Lung (tissue), 12 donors: ENCODE measurements around the gene NEK7. TPM values are rescaled to one million over a fixed set of nuclear protein-coding genes. Genes with fewer than 3 reads are reported as not detected.

Experiments
- ATAC-seq: fragments of 200-7000 bp; cut with Tn5 transposase; one replicate; pipeline ENCODE4 v1.9.1; 2020; ENCODE audit warnings: moderate number of reproducible peaks; ENCODE audit not compliant: insufficient read depth, low FRiP score
- DNase-seq, 3 donors: peaks; one replicate each; pipeline ENCODE4 v3.0.0-alpha.2; 2013 to 2017
- H3K27ac ChIP-seq, 2 donors: one replicate each; pipeline ENCODE4 v1.5.1; 2013; ENCODE audit warnings: mild to moderate bottlenecking in 2 of 2, moderate library complexity in 2 of 2, control low read depth in 1 of 2, inconsistent platforms in 1 of 2, low read depth in 1 of 2, low read length in 1 of 2
- H3K27me3 ChIP-seq, 3 donors: one replicate each; pipeline ENCODE4 v1.5.1; 2013; ENCODE audit warnings: low read length in 2 of 3; ENCODE audit not compliant: control insufficient read depth in 3 of 3, insufficient read depth in 3 of 3
- H3K36me3 ChIP-seq, 4 donors: one replicate each; pipeline ENCODE4 v1.5.1; 2013; ENCODE audit warnings: low read length in 4 of 4, mild to moderate bottlenecking in 1 of 4, moderate library complexity in 1 of 4; ENCODE audit not compliant: control insufficient read depth in 4 of 4, insufficient read depth in 4 of 4
- H3K4me1 ChIP-seq, 5 donors: one replicate each; pipeline ENCODE4 v1.5.1; 2013; ENCODE audit warnings: low read length in 5 of 5, mild to moderate bottlenecking in 2 of 5, moderate library complexity in 1 of 5; ENCODE audit not compliant: control insufficient read depth in 5 of 5, insufficient read depth in 5 of 5
- H3K4me3 ChIP-seq: one replicate; pipeline ENCODE4 v1.5.1; 2013; ENCODE audit warnings: mild to moderate bottlenecking, control low read depth, moderate library complexity
- H3K9ac ChIP-seq, 2 donors: one replicate each; pipeline ENCODE4 v1.5.1; 2013; ENCODE audit warnings: low read length in 2 of 2, control low read depth in 1 of 2; ENCODE audit not compliant: insufficient read depth in 1 of 2
- H3K9me3 ChIP-seq, 4 donors: one replicate each; pipeline ENCODE4 v1.5.1; 2013; ENCODE audit warnings: low read length in 3 of 4, mild to moderate bottlenecking in 1 of 4, moderate library complexity in 1 of 4; ENCODE audit not compliant: control insufficient read depth in 4 of 4, insufficient read depth in 3 of 4
- CTCF ChIP-seq: IDR thresholded peaks from 2 replicates; pipeline ENCODE4 v1.5.1; 2012; ENCODE audit warnings: mild to moderate bottlenecking; ENCODE audit errors: control extremely low read depth, extremely low read depth
- WGBS, 2 donors: extraction: QIAGEN DNeasy Blood & Tissue Kit; methylation state at CpG; one replicate each; pipeline ENCODE4 v1.1.7; 2013; 5-methylcytosine and 5-hydroxymethylcytosine counted together
- polyA plus RNA-seq, 2 donors: library from polyadenylated mRNA; stranded (reverse); fragments of 200-250 nt; gene quantifications; one replicate each; pipeline ENCODE4 v1.2.1, GENCODE V29; 2013
- total RNA-seq, 2 donors: library from RNA; depleted of rRNA in 1 of 2; stranded (reverse); fragments of >200 nt in 1 of 2; gene quantifications; one replicate each; pipeline ENCODE4 v1.2.1, GENCODE V29; 2014 to 2021
- donor health status: control.
- donor health status: control.
- donor health status: Bipolar disorder and iron deficiency.
- donor health status: healthy.
- donor health status: DM: yes; HTN: yes; CAD: no.

The NEK7 gene
- total and polyA plus RNA-seq, 4 donors = 23.9 to 132 (median 64.2) TPM

GRCh38 chr1:198122693-198123092 is 34.1 kb upstream of the NEK7 start:
- ATAC-seq (no peak), DNase-seq (no peak)
- Histone ChIP-seq H3K27ac (no peak overlapping the region), H3K4me1 (peaks cover 0 to 22% (median 2%) of the 10 kb centered on the region in 5 donors), H3K27me3 (no peaks in the 10 kb centered on the region), H3K9ac (no peak overlapping the region), H3K36me3 (no peaks in the 10 kb centered on the region), H3K4me3 (no peak overlapping the region), H3K9me3 (no peaks in the 10 kb centered on the region)
- WGBS, 2 donors = 96 to 100% methylated on average over 1 of the region's 1 CpG
- no peak for TF ChIP-seq CTCF

GRCh38 chr1:198123133-198123532 is 33.7 kb upstream of the NEK7 start:
- Histone ChIP-seq H3K36me3 (no peaks in the 10 kb centered on the region), H3K4me3 (no peak overlapping the region), H3K4me1 (peaks cover 0 to 20% (median 2%) of the 10 kb centered on the region in 5 donors), H3K9ac (no peak overlapping the region), H3K27ac (no peak overlapping the region), H3K27me3 (no peaks in the 10 kb centered on the region), H3K9me3 (no peaks in the 10 kb centered on the region)
- TF ChIP-seq CTCF = no peak
- 59 to 74% methylated on average over 2 of the region's 2 CpGs for WGBS, 2 donors
- no peak for ATAC-seq
- peak in 2 of 3 donors; percentile 48 to 59 for DNase-seq

GRCh38 chr1:198124673-198125072 is 32.1 kb upstream of the NEK7 start:
- 86 to 94% methylated on average over 1 of the region's 1 CpG for WGBS, 2 donors
- no peak for ATAC-seq
- Histone ChIP-seq H3K27me3 (no peaks in the 10 kb centered on the region), H3K4me3 (no peak overlapping the region), H3K4me1 (peaks cover 0 to 17% (median 2%) of the 10 kb centered on the region in 5 donors), H3K9me3 (no peaks in the 10 kb centered on the region), H3K36me3 (no peaks in the 10 kb centered on the region), H3K9ac (no peak overlapping the region), H3K27ac (no peak overlapping the region)
- DNase-seq = no peak
- no peak for TF ChIP-seq CTCF
